Measurements from ENCODE around the gene IL33. TPM values are rescaled to one million over a fixed set of nuclear protein-coding genes. Genes with fewer than 3 reads are reported as not detected.
A peak's percentile ranks its signal among the peaks of the same experiment; 100 is the strongest.

Gene IL33
- total and polyA plus RNA-seq, 2 experiments from 2014 or later, result 2.9 to 3.8 TPM

- WGBS, 2 experiments (ENCODE audit: low coverage in 1 of 2, low lambda C conversion rate in 2 of 2, missing lambda C conversion rate in 2 of 2), result 76 to 81% methylated on average over 3 of the region's 3 CpGs
- Histone ChIP-seq H3F3A (ENCODE audit: insufficient read depth) (peaks cover 21% of the 10 kb centered on the region; the same call in 1 of the 2 replicates), H3K4me1 (ENCODE audit: insufficient read depth) (peaks cover 16% of the 10 kb centered on the region), H3K79me2 (ENCODE audit: insufficient read depth) (no peaks in the 10 kb centered on the region), H2AFZ (no peak overlapping the region), H3K9me3 (ENCODE audit: low read depth) (no peaks in the 10 kb centered on the region), H3K36me3 (ENCODE audit: low read depth) (no peaks in the 10 kb centered on the region), H3K27ac (no peak overlapping the region), H4K20me1 (ENCODE audit: insufficient read depth) (no peaks in the 10 kb centered on the region), H3K9ac (no peak overlapping the region), H3K4me2 (ENCODE audit: unreplicated experiment) (no peak overlapping the region), H3K27me3 (replicated peaks; ENCODE audit: insufficient read depth) (no peaks in the 10 kb centered on the region), H3K9me2 (ENCODE audit: insufficient read depth) (no peaks in the 10 kb centered on the region), H3K4me3 (no peak overlapping the region)
- TF ChIP-seq EZH2phosphoT487 (IDR thresholded peaks at IDR 0.05; ENCODE audit: insufficient read depth, low read depth), result no peak
- TF ChIP-seq EZH2 (IDR thresholded peaks at IDR 0.05; ENCODE audit: insufficient read depth, poor library complexity, severe bottlenecking), result no peak
- in situ Hi-C loops (cut with MboI), result no loop called here
- DNase-seq, result no peak
Observed at GRCh38 chr9:6268826-6269397, 53.3 kb downstream of the IL33 start.

GRCh38 chr9:6270896-6271295, 55.3 kb downstream of the IL33 start:
- Histone ChIP-seq H3F3A (ENCODE audit: insufficient read depth) (peaks cover 21% of the 10 kb centered on the region; the same call in 1 of the 2 replicates), H3K27ac (no peak overlapping the region), H2AFZ (no peak overlapping the region), H3K79me2 (ENCODE audit: insufficient read depth) (no peaks in the 10 kb centered on the region), H3K4me2 (ENCODE audit: unreplicated experiment) (no peak overlapping the region), H3K27me3 (replicated peaks; ENCODE audit: insufficient read depth) (no peaks in the 10 kb centered on the region), H3K4me3 (no peak overlapping the region), H3K4me1 (ENCODE audit: insufficient read depth) (peaks cover 16% of the 10 kb centered on the region), H3K36me3 (ENCODE audit: low read depth) (no peaks in the 10 kb centered on the region), H4K20me1 (ENCODE audit: insufficient read depth) (no peaks in the 10 kb centered on the region), H3K9me2 (ENCODE audit: insufficient read depth) (no peaks in the 10 kb centered on the region), H3K9ac (no peak overlapping the region), H3K9me3 (ENCODE audit: low read depth) (no peaks in the 10 kb centered on the region)
- no peak for DNase-seq
- in situ Hi-C loops (cut with MboI), result no loop called here
- TF ChIP-seq EZH2 (IDR thresholded peaks at IDR 0.05; ENCODE audit: insufficient read depth, poor library complexity, severe bottlenecking) (no peak), EZH2phosphoT487 (IDR thresholded peaks at IDR 0.05; ENCODE audit: insufficient read depth, low read depth) (no peak)
- 94 to 95% methylated on average over 1 of the region's 1 CpG for WGBS, 2 experiments (ENCODE audit: low coverage in 1 of 2, low lambda C conversion rate in 2 of 2, missing lambda C conversion rate in 2 of 2)

GRCh38 chr9:6271508-6272228, 56.1 kb downstream of the IL33 start:
- TF ChIP-seq EZH2phosphoT487 (IDR thresholded peaks at IDR 0.05; ENCODE audit: insufficient read depth, low read depth) (no peak), EZH2 (IDR thresholded peaks at IDR 0.05; ENCODE audit: insufficient read depth, poor library complexity, severe bottlenecking) (no peak)
- WGBS, 2 experiments (ENCODE audit: low coverage in 1 of 2, low lambda C conversion rate in 2 of 2, missing lambda C conversion rate in 2 of 2), result 48 to 60% methylated on average over 3 of the region's 3 CpGs
- Histone ChIP-seq H3K36me3 (ENCODE audit: low read depth) (no peaks in the 10 kb centered on the region), H2AFZ (no peak overlapping the region), H3K4me2 (ENCODE audit: unreplicated experiment) (no peak overlapping the region), H3K79me2 (ENCODE audit: insufficient read depth) (no peaks in the 10 kb centered on the region), H3K27me3 (replicated peaks; ENCODE audit: insufficient read depth) (no peaks in the 10 kb centered on the region), H3K27ac (peak overlapping the region; percentile 60), H3K9me3 (ENCODE audit: low read depth) (no peaks in the 10 kb centered on the region), H3K9me2 (ENCODE audit: insufficient read depth) (no peaks in the 10 kb centered on the region), H4K20me1 (ENCODE audit: insufficient read depth) (no peaks in the 10 kb centered on the region), H3K4me1 (ENCODE audit: insufficient read depth) (peaks cover 16% of the 10 kb centered on the region), H3F3A (ENCODE audit: insufficient read depth) (peaks cover 21% of the 10 kb centered on the region; the same call in 1 of the 2 replicates), H3K9ac (no peak overlapping the region), H3K4me3 (no peak overlapping the region)
- in situ Hi-C loops (cut with MboI), result no loop called here
- DNase-seq, result no peak

DNA sequence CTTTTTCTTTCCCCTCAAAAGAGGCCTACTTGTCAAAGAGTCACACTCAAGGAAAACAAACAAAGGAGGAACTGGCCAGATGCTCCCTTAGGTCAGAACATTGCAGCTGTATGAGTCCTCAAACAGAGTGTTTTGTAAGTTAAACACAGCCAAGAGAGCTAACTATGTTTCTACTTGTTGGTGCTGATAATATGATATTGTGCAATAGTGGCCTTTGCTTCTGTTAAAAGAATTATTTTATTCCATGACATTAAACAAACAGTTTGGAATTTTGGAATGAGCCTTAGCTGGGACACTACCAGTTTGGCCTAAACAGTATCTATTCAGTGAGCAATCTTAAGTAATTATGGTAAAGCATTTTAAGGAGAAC, 56.6 kb downstream of the IL33 start:
- peaks cover 16% of the 10 kb centered on the region for H3K4me1 ChIP-seq (ENCODE audit: insufficient read depth)
- no peak overlapping the region for H3K9ac ChIP-seq
- in situ Hi-C loops (cut with MboI), result no loop called here

More for the DNA sequence above, 56.6 kb downstream of the IL33 start:
- H2AFZ ChIP-seq, result no peak overlapping the region
- no peaks in the 10 kb centered on the region for H4K20me1 ChIP-seq (ENCODE audit: insufficient read depth)
- no peak overlapping the region for H3K4me2 ChIP-seq (ENCODE audit: unreplicated experiment)
- peaks cover 21% of the 10 kb centered on the region; the same call in 1 of the 2 replicates for H3F3A ChIP-seq (ENCODE audit: insufficient read depth)
- no peaks in the 10 kb centered on the region for H3K9me2 ChIP-seq (ENCODE audit: insufficient read depth)
- H3K79me2 ChIP-seq (ENCODE audit: insufficient read depth), result no peaks in the 10 kb centered on the region
- no peaks in the 10 kb centered on the region for H3K27me3 ChIP-seq (replicated peaks; ENCODE audit: insufficient read depth)
- H3K4me3 ChIP-seq, result no peak overlapping the region
- peak overlapping the region; percentile 60 for H3K27ac ChIP-seq
- no peak for TF ChIP-seq EZH2 (IDR thresholded peaks at IDR 0.05; ENCODE audit: insufficient read depth, poor library complexity, severe bottlenecking)
- TF ChIP-seq EZH2phosphoT487 (IDR thresholded peaks at IDR 0.05; ENCODE audit: insufficient read depth, low read depth), result no peak
- no peaks in the 10 kb centered on the region for H3K36me3 ChIP-seq (ENCODE audit: low read depth)
- peak; percentile 94 for DNase-seq
- H3K9me3 ChIP-seq (ENCODE audit: low read depth), result no peaks in the 10 kb centered on the region
